Measurements from ENCODE around the gene RGS3.

RGS3 gene

GRCh38 chr9:113645227-113645977 lies 181.9 kb downstream of the RGS3 start:
- no peak for DNase-seq

GRCh38 chr9:113645978-113646253 lies 182.4 kb downstream of the RGS3 start:
- no peak for DNase-seq

- DNase-seq: no peak
Observed at GRCh38 chr9:113646491-113646890, 183.0 kb downstream of the RGS3 start.

Data from stimulated activated CD4-positive, alpha-beta T cell treated with anti-CD3 and anti-CD28 coated beads, Interleukin-2, amount 100 ng/mL, for 48 hours (primary cell).